CD4-positive, alpha-beta T cell treated with Interleukin-12 subunit alpha and Interleukin-12 subunit beta, for 1 hour (primary cell): ENCODE data around the gene LCN1.

Experiments
- DNase-seq: peaks from one replicate; pipeline ENCODE4 v3.0.0-alpha.2; 2020

The LCN1 gene

GRCh38 chr9:135489188-135489906, 31.9 kb upstream of the LCN1 start:
- DNase-seq: no peak

- DNase-seq: no peak
Observed at GRCh38 chr9:135490166-135490870, 30.9 kb upstream of the LCN1 start.

- no peak for DNase-seq
Observed at GRCh38 chr9:135490980-135491464, 30.2 kb upstream of the LCN1 start.

GRCh38 chr9:135491764-135492163, 29.5 kb upstream of the LCN1 start:
- DNase-seq: no peak

- DNase-seq: no peak
Observed at GRCh38 chr9:135492886-135493669, 28.2 kb upstream of the LCN1 start.

GRCh38 chr9:135494791-135495559, 26.3 kb upstream of the LCN1 start:
- no peak for DNase-seq

- no peak for DNase-seq
Observed at GRCh38 chr9:135498381-135499126, 22.7 kb upstream of the LCN1 start.

- DNase-seq: peak; percentile 90
Observed at GRCh38 chr9:135499326-135500070, 21.7 kb upstream of the LCN1 start.

GRCh38 chr9:135500071-135500524, 21.1 kb upstream of the LCN1 start:
- no peak for DNase-seq

GRCh38 chr9:135500525-135501260, 20.5 kb upstream of the LCN1 start, which contains the start of gene MRPS2:
Gene MRPS2 (plus strand): TSS chr9:135500682. CDS start chr9:135500711, 29 bp downstream.
- DNase-seq: peak; percentile 89

- DNase-seq: peak; percentile 46
Observed at GRCh38 chr9:135501261-135502167, 19.7 kb upstream of the LCN1 start.

- no peak for DNase-seq
Observed at GRCh38 chr9:135502168-135502872, 18.9 kb upstream of the LCN1 start.

GRCh38 chr9:135502873-135503321, 18.3 kb upstream of the LCN1 start:
- DNase-seq: no peak

- no peak for DNase-seq
Observed at GRCh38 chr9:135503371-135504261, 17.6 kb upstream of the LCN1 start.

GRCh38 chr9:135504262-135505243, 16.7 kb upstream of the LCN1 start:
- peak; percentile 56 for DNase-seq
